Dedifferentiated amniotic fluid mesenchymal stem cell (primary cell): ENCODE data around the gene LRRTM3.

ENCODE experiments used
- DNase-seq: peaks from one replicate; pipeline ENCODE4 v3.0.0-alpha.2; 2016; ENCODE audit errors: extremely low spot score

The LRRTM3 gene

GRCh38 chr10:66931949-66932343 is 6.1 kb downstream of the LRRTM3 start:
- no peak for DNase-seq

GRCh38 chr10:66934711-66935110 is 8.9 kb downstream of the LRRTM3 start:
- DNase-seq, result no peak

- DNase-seq, result no peak
These were observed 15.1 kb downstream of the LRRTM3 start for GRCh38 chr10:66940965-66941364.

GRCh38 chr10:66941491-66941890 is 15.7 kb downstream of the LRRTM3 start:
- no peak for DNase-seq

GRCh38 chr10:66942407-66942806 is 16.6 kb downstream of the LRRTM3 start:
- no peak for DNase-seq

GRCh38 chr10:66943590-66943989 is 17.8 kb downstream of the LRRTM3 start:
- DNase-seq, result no peak

- no peak for DNase-seq
These were observed 26.1 kb downstream of the LRRTM3 start for GRCh38 chr10:66951896-66952295.

- no peak for DNase-seq
These were observed 32.6 kb downstream of the LRRTM3 start for GRCh38 chr10:66958466-66958865.

GRCh38 chr10:66964946-66965345 is 39.1 kb downstream of the LRRTM3 start:
- no peak for DNase-seq

GRCh38 chr10:66980246-66980815 is 54.5 kb downstream of the LRRTM3 start:
- DNase-seq, result no peak

- no peak for DNase-seq
These were observed 55.7 kb downstream of the LRRTM3 start for GRCh38 chr10:66981361-66982052.

GRCh38 chr10:66982053-66982420 is 56.2 kb downstream of the LRRTM3 start:
- no peak for DNase-seq

- DNase-seq, result no peak
These were observed 57.1 kb downstream of the LRRTM3 start for GRCh38 chr10:66982792-66983474.

GRCh38 chr10:66983475-66983818 is 57.6 kb downstream of the LRRTM3 start:
- no peak for DNase-seq

GRCh38 chr10:66990143-66990830 is 64.5 kb downstream of the LRRTM3 start:
- no peak for DNase-seq

GRCh38 chr10:66996996-66997395 is 71.2 kb downstream of the LRRTM3 start:
- no peak for DNase-seq

- no peak for DNase-seq
These were observed 74.1 kb downstream of the LRRTM3 start for GRCh38 chr10:66999762-67000545.

GRCh38 chr10:67004690-67005089 is 78.9 kb downstream of the LRRTM3 start:
- no peak for DNase-seq

GRCh38 chr10:67005981-67006380 is 80.1 kb downstream of the LRRTM3 start:
- DNase-seq, result no peak

- no peak for DNase-seq
These were observed 85.6 kb downstream of the LRRTM3 start for GRCh38 chr10:67011480-67011879.

GRCh38 chr10:67011981-67012380 is 86.1 kb downstream of the LRRTM3 start:
- no peak for DNase-seq

GRCh38 chr10:67015225-67015624 is 89.4 kb downstream of the LRRTM3 start:
- peak; percentile 36 for DNase-seq
